LNCAP (cell line): ENCODE data around the gene APPBP2.

Experiments
- TF ChIP-seq, protein P1 (sequence below): fragments of 450-650 bp; IDR thresholded peaks from 2 replicates; pipeline ENCODE4 v1.5.1; 2017; ENCODE audit warnings: mild to moderate bottlenecking

The APPBP2 gene

GRCh38 chr17:60529806-60530205 lies 3.8 kb upstream of the APPBP2 start:
- TF ChIP-seq, protein P1, sequence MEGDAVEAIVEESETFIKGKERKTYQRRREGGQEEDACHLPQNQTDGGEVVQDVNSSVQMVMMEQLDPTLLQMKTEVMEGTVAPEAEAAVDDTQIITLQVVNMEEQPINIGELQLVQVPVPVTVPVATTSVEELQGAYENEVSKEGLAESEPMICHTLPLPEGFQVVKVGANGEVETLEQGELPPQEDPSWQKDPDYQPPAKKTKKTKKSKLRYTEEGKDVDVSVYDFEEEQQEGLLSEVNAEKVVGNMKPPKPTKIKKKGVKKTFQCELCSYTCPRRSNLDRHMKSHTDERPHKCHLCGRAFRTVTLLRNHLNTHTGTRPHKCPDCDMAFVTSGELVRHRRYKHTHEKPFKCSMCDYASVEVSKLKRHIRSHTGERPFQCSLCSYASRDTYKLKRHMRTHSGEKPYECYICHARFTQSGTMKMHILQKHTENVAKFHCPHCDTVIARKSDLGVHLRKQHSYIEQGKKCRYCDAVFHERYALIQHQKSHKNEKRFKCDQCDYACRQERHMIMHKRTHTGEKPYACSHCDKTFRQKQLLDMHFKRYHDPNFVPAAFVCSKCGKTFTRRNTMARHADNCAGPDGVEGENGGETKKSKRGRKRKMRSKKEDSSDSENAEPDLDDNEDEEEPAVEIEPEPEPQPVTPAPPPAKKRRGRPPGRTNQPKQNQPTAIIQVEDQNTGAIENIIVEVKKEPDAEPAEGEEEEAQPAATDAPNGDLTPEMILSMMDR: no peak

GRCh38 chr17:60528828-60529227 lies 2.8 kb upstream of the APPBP2 start:
- TF ChIP-seq, protein P1: no peak

GRCh38 chr17:60527701-60528100 lies 1.7 kb upstream of the APPBP2 start:
- TF ChIP-seq, protein P1: no peak

DNA sequence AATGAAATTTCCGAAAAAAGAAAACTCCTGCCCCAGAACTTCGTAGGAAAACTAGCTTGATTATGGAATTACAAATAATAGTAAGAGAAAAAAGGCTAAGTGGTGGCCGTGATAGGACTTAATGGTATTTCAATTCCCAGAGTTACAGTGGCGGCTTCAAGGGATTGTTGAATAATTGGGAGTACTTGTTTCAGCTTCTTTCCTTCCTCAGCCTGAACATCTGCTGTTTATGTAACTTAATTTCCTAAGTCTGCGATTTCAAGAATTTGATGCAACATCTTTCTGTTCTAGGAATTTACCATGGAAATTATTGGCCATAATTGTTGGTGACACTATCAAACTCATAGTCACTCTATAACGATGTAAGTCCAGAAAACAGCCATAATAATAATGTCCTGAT lies 684 bp upstream of the APPBP2 start:
- TF ChIP-seq, protein P1: no peak

DNA sequence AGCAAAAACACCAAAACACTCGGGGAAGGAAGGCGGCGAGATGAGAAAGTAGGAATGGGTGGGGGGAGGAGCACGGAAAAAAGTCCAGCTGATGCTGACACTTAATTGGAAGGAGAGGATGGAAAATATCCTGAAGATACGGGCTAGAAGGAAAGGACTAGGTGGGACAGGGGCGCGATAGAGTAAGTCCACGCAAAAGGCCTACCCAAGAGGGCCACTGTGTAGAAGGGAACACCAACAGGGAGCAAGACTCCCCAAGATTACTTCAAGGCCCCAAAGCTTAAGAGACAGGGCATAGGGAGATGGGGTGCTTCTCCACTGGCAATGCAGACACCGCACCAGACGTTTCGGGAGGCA lies 736 bp downstream of the APPBP2 start:
- TF ChIP-seq, protein P1: no peak

- TF ChIP-seq, protein P1: no peak
Observed at GRCh38 chr17:60524463-60525327, 1.3 kb downstream of the APPBP2 start.

DNA sequence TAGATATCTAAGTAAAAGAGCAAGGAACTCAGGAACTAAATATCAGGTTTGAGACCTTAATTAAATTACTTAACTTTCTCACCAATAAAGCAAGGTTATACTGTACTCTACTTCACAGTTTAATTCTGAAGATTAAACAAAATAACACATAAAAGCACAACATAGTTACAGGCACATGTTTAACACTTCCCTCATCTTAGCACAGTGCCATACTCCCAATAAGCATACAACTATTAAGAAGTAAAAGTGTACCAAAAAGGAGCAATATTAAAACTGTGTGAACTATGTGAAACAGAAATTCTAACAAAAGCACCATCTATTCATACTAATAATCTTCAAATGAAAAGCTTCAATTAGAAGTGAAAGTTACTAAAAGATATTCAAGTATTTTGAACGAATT lies 2.2 kb downstream of the APPBP2 start:
- TF ChIP-seq, protein P1: no peak
